Liver (tissue), 9 donors: ENCODE results near the gene WDR17. TPM values are rescaled to one million over a fixed set of nuclear protein-coding genes. Genes with fewer than 3 reads are reported as not detected.

ENCODE experiments used
- DNase-seq: peaks from one replicate; pipeline ENCODE4 v3.0.0-alpha.2; 2017; ENCODE audit warnings: low spot score
- H3K27ac ChIP-seq, 2 donors: one replicate each; pipeline ENCODE4 v1.7.0; 2013; ENCODE audit warnings: inconsistent platforms in 2 of 2, low read length in 2 of 2, control low read depth in 1 of 2, low read depth in 1 of 2, mild to moderate bottlenecking in 1 of 2
- H3K27me3 ChIP-seq, 4 donors: one replicate each; pipeline versions ENCODE4 v1.6.1 to v1.7.0; 2013; ENCODE audit warnings: low read length in 3 of 4, inconsistent platforms in 1 of 4, mild to moderate bottlenecking in 1 of 4, moderate library complexity in 1 of 4; ENCODE audit not compliant: control insufficient read depth in 4 of 4, insufficient read depth in 4 of 4
- H3K36me3 ChIP-seq, 4 donors: one replicate each; pipeline versions ENCODE4 v1.6.1 to v1.7.0; 2013; ENCODE audit warnings: low read length in 3 of 4, mild to moderate bottlenecking in 3 of 4, low read depth in 1 of 4, moderate library complexity in 1 of 4; ENCODE audit not compliant: control insufficient read depth in 4 of 4, insufficient read depth in 3 of 4
- H3K4me1 ChIP-seq, 4 donors: one replicate each; pipeline versions ENCODE4 v1.6.1 to v1.7.0; 2013; ENCODE audit warnings: low read length in 3 of 4, mild to moderate bottlenecking in 3 of 4, moderate library complexity in 1 of 4; ENCODE audit not compliant: control insufficient read depth in 4 of 4, insufficient read depth in 4 of 4
- H3K4me3 ChIP-seq, 3 donors: one replicate each; pipeline versions ENCODE4 v1.6.1 to v1.7.0; 2013; ENCODE audit warnings: low read length in 3 of 3, control low read depth in 1 of 3, low read depth in 1 of 3, mild to moderate bottlenecking in 1 of 3
- H3K9ac ChIP-seq, 2 donors: one replicate each; pipeline ENCODE4 v1.7.0; 2013; ENCODE audit warnings: low read length in 2 of 2, mild to moderate bottlenecking in 2 of 2, moderate library complexity in 2 of 2, control low read depth in 1 of 2, low read depth in 1 of 2
- H3K9me3 ChIP-seq, 4 donors: one replicate each; pipeline versions ENCODE4 v1.6.1 to v1.7.0; 2013; ENCODE audit warnings: low read length in 3 of 4; ENCODE audit not compliant: control insufficient read depth in 4 of 4
- ATF3 ChIP-seq: IDR thresholded peaks from 2 replicates; pipeline ENCODE4 v1.6.1; 2016; ENCODE audit warnings: antibody characterized with exemption
- CTCF ChIP-seq: fragments of 150-350 bp; IDR thresholded peaks from 2 replicates; pipeline ENCODE4 v1.5.1; 2017; ENCODE audit warnings: improper control_type of control experiment, low read depth, low read length; ENCODE audit not compliant: missing input control
- FOXA1 ChIP-seq: IDR thresholded peaks from 2 replicates; pipeline ENCODE4 v1.6.1; 2016; ENCODE audit warnings: antibody characterized with exemption
- FOXA2 ChIP-seq: IDR thresholded peaks from 2 replicates; pipeline ENCODE4 v1.6.1; 2016; ENCODE audit warnings: antibody characterized with exemption
- GABPA ChIP-seq, 2 donors: IDR thresholded peaks in 1 of 2; conservative IDR thresholded peaks in 1 of 2; 2 replicates each; pipeline ENCODE4 v1.6.1; 2016; ENCODE audit warnings: antibody characterized with exemption in 2 of 2, mild to moderate bottlenecking in 1 of 2, moderate library complexity in 1 of 2
- HNF4A ChIP-seq, 2 donors: conservative IDR thresholded peaks; 2 replicates each; pipeline ENCODE4 v1.6.1; 2016; ENCODE audit warnings: antibody characterized with exemption in 2 of 2, mild to moderate bottlenecking in 2 of 2
- HNF4G ChIP-seq: IDR thresholded peaks from 2 replicates; pipeline ENCODE4 v1.6.1; 2016; ENCODE audit warnings: antibody characterized with exemption
- JUND ChIP-seq, 2 donors: IDR thresholded peaks; 2 replicates each; pipeline ENCODE4 v1.6.1; 2016; ENCODE audit warnings: antibody characterized with exemption in 2 of 2
- MAX ChIP-seq: IDR thresholded peaks from 2 replicates; pipeline ENCODE4 v1.6.1; 2016; ENCODE audit warnings: antibody characterized with exemption
- NR2F2 ChIP-seq: IDR thresholded peaks from 2 replicates; pipeline ENCODE4 v1.6.1; 2016; ENCODE audit warnings: antibody characterized with exemption
- RAD21 ChIP-seq, 2 donors: IDR thresholded peaks; 2 replicates each; pipeline ENCODE4 v1.6.1; 2016; ENCODE audit warnings: antibody characterized with exemption in 2 of 2, mild to moderate bottlenecking in 2 of 2
- REST ChIP-seq: IDR thresholded peaks from 2 replicates; pipeline ENCODE4 v1.6.1; 2016; ENCODE audit warnings: antibody characterized with exemption, mild to moderate bottlenecking
- RXRA ChIP-seq, 2 donors: IDR thresholded peaks; 2 replicates each; pipeline ENCODE4 v1.6.1; 2017 to 2018; ENCODE audit warnings: antibody characterized with exemption in 2 of 2, mild to moderate bottlenecking in 1 of 2
- SP1 ChIP-seq: IDR thresholded peaks from 2 replicates; pipeline ENCODE4 v1.6.1; 2018; ENCODE audit warnings: antibody characterized with exemption, mild to moderate bottlenecking
- TAF1 ChIP-seq: conservative IDR thresholded peaks from 2 replicates; pipeline ENCODE4 v1.6.1; 2016; ENCODE audit warnings: antibody characterized with exemption, mild to moderate bottlenecking
- ZBTB33 ChIP-seq: IDR thresholded peaks from 2 replicates; pipeline ENCODE4 v1.6.1; 2016; ENCODE audit warnings: antibody characterized with exemption
- polyA plus RNA-seq, 2 donors: library from polyadenylated mRNA; stranded (reverse) in 1 of 2; unstranded in 1 of 2; fragments of 200-250 nt in 1 of 2; fragments of >200 nt in 1 of 2; fragmentation: Nextera tagmentation in 1 of 2; extraction: Ambion mirVana in 1 of 2; gene quantifications; one replicate each; pipeline versions ENCODE4 v1.2.1 to v1.2.3, GENCODE V29; 2013 to 2015
- total RNA-seq, 2 donors: library from RNA; depleted of rRNA; stranded (reverse); fragments of >200 nt; gene quantifications; one replicate each; pipeline ENCODE4 v1.2.3, GENCODE V29; 2014
- donor health status: healthy.
- donor health status: healthy.
- donor health status: healthy.
- donor health status: healthy.
- donor health status: healthy.

Gene WDR17
- total and polyA plus RNA-seq, 4 donors: 0.14 to 0.84 (median 0.34) TPM

DNA sequence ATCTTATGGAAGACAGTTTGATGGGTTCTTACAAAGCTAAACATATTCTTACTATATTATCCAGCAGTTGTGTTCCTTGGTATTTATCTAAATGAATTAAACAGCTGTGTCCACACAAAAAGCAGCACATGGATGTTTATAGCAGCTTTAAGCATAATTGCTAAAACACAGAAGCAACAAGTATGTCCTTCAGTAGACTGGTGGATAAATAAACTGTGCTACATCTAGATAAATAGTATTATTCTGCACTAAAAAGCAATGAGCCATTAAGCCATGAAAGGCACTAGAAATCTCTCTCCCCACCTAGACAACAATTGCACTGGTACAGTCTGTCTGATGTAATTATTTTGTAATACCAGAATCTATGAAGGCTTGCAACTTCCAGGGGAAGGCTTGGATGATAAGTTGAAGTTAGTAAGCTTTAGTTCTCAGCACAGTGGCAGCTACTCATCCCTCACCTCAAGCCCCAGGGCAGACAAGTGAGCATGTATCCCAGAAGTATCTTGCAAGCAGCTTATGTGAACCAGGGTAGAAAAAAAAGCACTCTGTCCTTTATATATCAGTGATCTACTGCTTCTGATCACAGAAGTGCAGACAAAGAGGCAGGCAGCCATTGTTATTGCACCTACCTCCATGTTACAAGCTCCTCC, 36.9 kb downstream of the WDR17 start:
- Histone ChIP-seq H3K4me1 (no peaks in the 10 kb centered on the region), H3K4me3 (no peak overlapping the region), H3K9ac (no peak overlapping the region), H3K9me3 (no peaks in the 10 kb centered on the region), H3K27me3 (no peaks in the 10 kb centered on the region), H3K27ac (no peak overlapping the region), H3K36me3 (no peaks in the 10 kb centered on the region)
- no peak for DNase-seq
- TF ChIP-seq ATF3 (no peak), SP1 (no peak), JUND (IDR thresholded peaks at IDR 0.05) (no peak), GABPA (IDR thresholded peaks at IDR 0.05 in 1 of 2, conservative IDR thresholded peaks at IDR 0.05 in 1 of 2) (no peak), RXRA (IDR thresholded peaks at IDR 0.05) (no peak), NR2F2 (no peak), MAX (no peak), REST (no peak), HNF4G (no peak), FOXA2 (no peak), FOXA1 (no peak), CTCF (no peak), HNF4A (conservative IDR thresholded peaks at IDR 0.05) (no peak)

DNA sequence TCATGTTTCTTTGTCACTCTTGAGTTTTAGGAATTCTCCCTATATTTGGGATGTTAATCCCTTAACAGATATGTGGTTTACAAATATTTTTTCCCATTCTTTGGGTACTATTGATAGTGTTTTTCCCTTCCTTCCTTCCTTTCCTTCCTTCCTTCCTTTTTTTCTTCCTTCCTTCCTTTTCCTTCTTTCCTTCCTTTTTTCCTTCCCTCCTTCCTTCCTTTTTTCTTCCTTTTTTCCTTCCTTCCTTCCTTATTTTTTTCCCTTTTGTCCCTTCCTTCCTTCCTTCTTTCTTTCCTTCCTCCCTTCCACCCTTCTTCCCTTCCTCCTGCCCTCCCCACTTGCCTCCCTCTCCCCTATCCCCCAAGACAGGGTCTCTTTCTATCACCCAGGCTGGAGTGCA, 42.1 kb downstream of the WDR17 start:
- no peaks in the 10 kb centered on the region for H3K9me3 ChIP-seq
- TF ChIP-seq RAD21 (IDR thresholded peaks at IDR 0.05) (no peak), TAF1 (no peak), JUND (IDR thresholded peaks at IDR 0.05) (no peak), RXRA (IDR thresholded peaks at IDR 0.05) (no peak), HNF4G (no peak), FOXA1 (no peak), HNF4A (conservative IDR thresholded peaks at IDR 0.05) (no peak), GABPA (IDR thresholded peaks at IDR 0.05 in 1 of 2, conservative IDR thresholded peaks at IDR 0.05 in 1 of 2) (no peak), ZBTB33 (no peak), ATF3 (no peak), REST (no peak), SP1 (no peak), CTCF (no peak)
- H3K27ac ChIP-seq: no peak overlapping the region
- no peak overlapping the region for H3K9ac ChIP-seq
- DNase-seq: no peak
- H3K36me3 ChIP-seq: no peaks in the 10 kb centered on the region
- H3K4me3 ChIP-seq: no peak overlapping the region
- no peaks in the 10 kb centered on the region for H3K4me1 ChIP-seq
- H3K27me3 ChIP-seq: no peaks in the 10 kb centered on the region
